ENCODE results near the gene SEMA3B.

Gene SEMA3B

GRCh38 chr3:50319181-50319893 lies 50.4 kb downstream of the SEMA3B start:
- no peak for DNase-seq

DNA sequence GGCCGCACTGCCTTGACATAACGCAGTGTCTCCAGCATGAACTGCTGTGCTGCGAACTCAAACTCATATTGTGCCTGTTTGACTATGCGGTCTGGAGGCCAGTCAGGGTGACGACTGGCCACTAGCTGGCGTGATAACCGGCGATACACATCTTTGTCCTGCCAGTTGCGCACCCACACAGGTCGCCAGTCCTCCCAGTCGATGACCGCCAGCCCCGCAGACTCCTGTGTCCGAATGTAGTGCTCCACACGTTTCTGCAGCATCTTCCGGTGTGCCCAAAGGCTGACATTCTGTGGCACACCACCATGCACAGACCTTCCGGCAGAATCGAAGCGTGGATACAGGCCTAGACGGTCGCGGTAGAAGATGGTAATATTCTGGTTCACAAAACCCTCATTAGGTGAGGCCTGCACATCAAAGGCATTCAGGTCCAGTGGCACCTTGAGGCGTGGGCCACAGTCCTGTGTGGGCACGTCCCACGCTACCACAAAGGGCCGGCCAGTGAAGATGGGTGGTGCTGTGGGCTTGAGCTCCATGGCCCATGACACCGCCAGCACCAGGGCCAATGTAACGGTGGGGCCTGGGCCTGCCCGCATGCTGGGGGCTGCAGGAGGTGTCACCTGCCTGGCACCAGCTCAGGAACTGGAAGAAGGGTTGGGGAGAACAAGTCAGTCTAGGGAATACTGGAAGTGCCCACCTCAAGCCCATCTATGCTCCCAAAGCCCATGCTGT lies 51.1 kb downstream of the SEMA3B start:
- no peak for DNase-seq

DNA sequence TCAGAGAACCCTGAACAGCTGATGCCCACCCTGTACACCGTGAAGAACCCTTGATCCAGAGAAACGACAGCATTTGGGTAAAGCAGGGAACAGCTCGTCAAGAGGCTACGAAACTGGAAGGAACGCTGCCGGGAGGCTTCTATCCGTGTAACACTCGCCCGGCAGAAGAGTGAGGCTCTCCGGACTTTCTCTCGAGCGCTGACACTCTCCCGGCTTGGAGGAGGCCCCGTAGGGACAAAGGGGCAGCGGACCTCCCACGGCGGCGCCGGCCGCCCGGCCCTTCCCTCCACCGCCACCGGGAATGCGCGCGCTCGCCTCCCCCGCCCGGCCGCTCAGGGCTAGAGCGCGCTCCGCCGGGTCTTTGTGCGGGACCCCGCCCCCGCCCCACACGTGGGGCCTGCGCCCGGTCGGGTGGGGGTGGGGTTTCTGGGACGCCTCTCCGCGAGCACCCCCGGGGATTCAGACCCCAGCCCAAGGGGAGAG lies 51.9 kb downstream of the SEMA3B start:
- DNase-seq: no peak

GRCh38 chr3:50321336-50322114 lies 52.6 kb downstream of the SEMA3B start:
- no peak for DNase-seq

- DNase-seq: no peak
Observed at GRCh38 chr3:50322115-50322385, 53.1 kb downstream of the SEMA3B start.

- no peak for DNase-seq
Observed at GRCh38 chr3:50322386-50323091, 53.6 kb downstream of the SEMA3B start, which contains the start of gene HYAL2. Gene HYAL2 (minus strand): TSS chr3:50322745. CDS start chr3:50320489, 2,256 bp downstream.

GRCh38 chr3:50323092-50323600 lies 54.2 kb downstream of the SEMA3B start:
- no peak for DNase-seq

- no peak for DNase-seq
Observed at GRCh38 chr3:50323614-50324199, 54.8 kb downstream of the SEMA3B start.

DNA sequence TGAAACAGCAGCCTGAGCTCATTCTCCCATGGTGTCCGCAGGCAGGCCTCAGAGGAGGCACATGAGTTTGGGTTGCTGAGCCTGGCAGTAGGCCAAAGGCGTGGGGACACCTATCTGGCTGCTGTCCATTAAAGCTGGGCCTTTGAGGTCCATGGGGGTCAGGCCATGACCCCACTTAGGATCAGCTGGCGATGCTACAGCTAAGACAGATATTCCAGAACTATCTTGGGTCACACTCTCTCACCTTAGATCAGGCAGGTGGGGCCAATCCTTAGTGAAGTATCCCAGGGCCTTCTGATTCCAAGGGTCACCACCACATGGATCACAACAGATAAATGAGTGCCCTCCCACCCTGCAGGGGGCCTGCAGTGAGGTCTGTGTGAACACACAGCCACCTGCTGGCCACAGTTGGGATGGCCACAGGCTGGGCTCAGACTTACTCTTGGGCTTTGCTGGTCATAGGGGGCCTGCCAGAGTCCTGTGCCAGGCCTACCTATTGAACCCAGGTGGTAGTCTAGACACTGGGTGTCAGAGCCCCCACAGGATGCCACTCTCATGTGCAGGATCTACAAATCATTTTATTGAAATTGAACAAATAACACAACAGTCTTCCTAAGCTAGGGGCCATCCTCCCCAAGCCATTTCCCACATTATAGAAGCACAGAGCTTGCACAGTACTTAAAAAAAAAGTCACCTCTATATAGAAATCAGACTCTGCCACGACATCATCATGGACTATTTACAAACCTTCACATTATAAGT lies 55.6 kb downstream of the SEMA3B start:
- no peak for DNase-seq

- no peak for DNase-seq
Observed at GRCh38 chr3:50325113-50325480, 56.1 kb downstream of the SEMA3B start.

- DNase-seq: no peak
Observed at GRCh38 chr3:50325497-50326181, 56.7 kb downstream of the SEMA3B start.

DNA sequence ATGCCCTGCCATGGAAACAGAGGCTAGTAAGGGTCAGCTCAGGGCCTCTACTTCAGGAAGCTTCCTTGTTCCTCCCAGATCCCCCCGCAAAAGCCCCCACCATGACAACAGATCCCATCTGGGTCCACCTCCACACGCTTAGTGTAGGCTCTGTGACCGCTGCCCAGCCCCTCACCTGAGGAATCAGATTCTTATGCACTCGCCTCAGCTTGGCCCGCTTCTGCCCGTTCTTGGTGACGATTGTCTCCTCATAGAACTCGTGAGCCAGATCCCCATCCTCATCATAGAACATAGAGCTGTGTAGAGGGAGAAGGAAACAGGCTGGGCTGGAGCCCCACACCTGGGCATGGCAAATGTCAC lies 57.2 kb downstream of the SEMA3B start:
- DNase-seq: no peak

DNA sequence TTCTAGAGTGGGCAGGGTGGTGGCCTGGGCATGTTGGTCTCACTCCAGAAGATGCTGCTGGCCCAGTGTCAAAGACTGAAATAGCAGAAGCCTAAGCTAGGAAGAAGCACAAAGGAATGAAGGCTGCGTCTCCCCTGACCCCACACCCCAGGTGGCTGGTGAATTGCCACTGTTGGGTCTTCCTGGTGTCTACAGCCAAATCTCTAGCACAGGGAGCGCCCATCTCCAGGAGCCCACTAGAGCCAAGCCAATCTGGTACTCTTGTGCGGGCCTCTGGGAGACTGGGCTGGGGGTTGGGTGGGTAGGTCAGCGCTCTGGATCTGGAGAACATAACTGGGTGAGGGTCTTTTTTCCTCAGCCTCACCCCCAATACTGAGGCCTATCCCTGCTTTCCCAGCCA lies 58.2 kb downstream of the SEMA3B start:
- no peak for DNase-seq

All from NCI-H1417 treated with DMSO at 0.1 percent for 48 hours (cell line).